Smooth muscle cell (in vitro differentiated cells): ENCODE data around the gene CSNK1G1. TPM values are rescaled to one million over a fixed set of nuclear protein-coding genes. Genes with fewer than 3 reads are reported as not detected.

Experiments
- DNase-seq: peaks from one replicate; lab custom pipeline; 2025; ENCODE audit not compliant: unreplicated experiment; lab: John Stamatoyannopoulos, UW
- H2AFZ ChIP-seq: fragments of 200-600 bp; sonication (generic); 2 replicates; pipeline ENCODE4 v1.6.0; 2016; ENCODE audit warnings: antibody characterized with exemption, low read depth, mild to moderate bottlenecking
- H3F3A ChIP-seq: fragments of 200-600 bp; sonication (generic); 2 replicates; pipeline ENCODE4 v1.6.0; 2017; ENCODE audit warnings: antibody characterized with exemption, low read depth
- H3K27ac ChIP-seq: fragments of 200-600 bp; sonication (generic); 2 replicates; pipeline ENCODE4 v1.5.1; 2016; ENCODE audit warnings: low read depth, mild to moderate bottlenecking
- H3K27me3 ChIP-seq: fragments of 200-600 bp; sonication (generic); 2 replicates; pipeline ENCODE4 v1.6.1; 2016; ENCODE audit warnings: low read depth, mild to moderate bottlenecking
- H3K36me3 ChIP-seq: fragments of 200-600 bp; sonication (generic); 2 replicates; pipeline ENCODE4 v1.5.1; 2016; ENCODE audit warnings: low read depth
- H3K4me1 ChIP-seq: fragments of 200-600 bp; sonication (generic); 2 replicates; pipeline ENCODE4 v1.5.1; 2016; ENCODE audit warnings: low read depth
- H3K4me2 ChIP-seq: fragments of 200-600 bp; sonication (generic); 2 replicates; pipeline ENCODE4 v1.6.0; 2016; ENCODE audit warnings: mild to moderate bottlenecking
- H3K4me3 ChIP-seq: fragments of 200-600 bp; sonication (generic); 2 replicates; pipeline ENCODE4 v1.5.1; 2016; ENCODE audit warnings: mild to moderate bottlenecking
- H3K79me2 ChIP-seq: fragments of 200-600 bp; sonication (generic); 2 replicates; pipeline ENCODE4 v1.6.0; 2016; ENCODE audit warnings: low read depth, mild to moderate bottlenecking
- H3K9ac ChIP-seq: fragments of 200-600 bp; sonication (generic); 2 replicates; pipeline ENCODE4 v1.6.0; 2016; ENCODE audit warnings: low read depth
- H3K9me3 ChIP-seq: fragments of 200-600 bp; sonication (generic); replicated peaks from 2 replicates; pipeline ENCODE4 v1.5.1; 2016; ENCODE audit warnings: low read depth
- H4K20me1 ChIP-seq: fragments of 200-600 bp; sonication (generic); 2 replicates; pipeline ENCODE4 v1.6.0; 2016; ENCODE audit warnings: low read depth
- WGBS: methylation state at CpG from one replicate; pipeline ENCODE4 v1.1.7; 2016; ENCODE audit warnings: low lambda C conversion rate; 5-methylcytosine and 5-hydroxymethylcytosine counted together
- polyA plus RNA-seq: library from polyadenylated mRNA; unstranded; fragments of >200 nt; fragmentation: Nextera tagmentation; extraction: Ambion mirVana; gene quantifications from 2 replicates; pipeline ENCODE4 v1.2.1, GENCODE V29; 2016
- total RNA-seq: library from RNA; depleted of rRNA; stranded (reverse); fragments of >200 nt; gene quantifications from 2 replicates; pipeline ENCODE4 v1.2.3, GENCODE V29; 2014
- TF ChIP-seq, protein P1 (sequence below): fragments of 200-600 bp; sonication (generic); IDR thresholded peaks from 2 replicates; pipeline ENCODE4 v1.5.1; 2017; ENCODE audit warnings: borderline replicate concordance, mild to moderate bottlenecking, antibody characterized with exemption; ENCODE audit not compliant: insufficient read depth, poor library complexity, severe bottlenecking

CSNK1G1 gene
- total and polyA plus RNA-seq, 2 experiments from 2014 or later = 12.8 to 23.2 TPM

DNA sequence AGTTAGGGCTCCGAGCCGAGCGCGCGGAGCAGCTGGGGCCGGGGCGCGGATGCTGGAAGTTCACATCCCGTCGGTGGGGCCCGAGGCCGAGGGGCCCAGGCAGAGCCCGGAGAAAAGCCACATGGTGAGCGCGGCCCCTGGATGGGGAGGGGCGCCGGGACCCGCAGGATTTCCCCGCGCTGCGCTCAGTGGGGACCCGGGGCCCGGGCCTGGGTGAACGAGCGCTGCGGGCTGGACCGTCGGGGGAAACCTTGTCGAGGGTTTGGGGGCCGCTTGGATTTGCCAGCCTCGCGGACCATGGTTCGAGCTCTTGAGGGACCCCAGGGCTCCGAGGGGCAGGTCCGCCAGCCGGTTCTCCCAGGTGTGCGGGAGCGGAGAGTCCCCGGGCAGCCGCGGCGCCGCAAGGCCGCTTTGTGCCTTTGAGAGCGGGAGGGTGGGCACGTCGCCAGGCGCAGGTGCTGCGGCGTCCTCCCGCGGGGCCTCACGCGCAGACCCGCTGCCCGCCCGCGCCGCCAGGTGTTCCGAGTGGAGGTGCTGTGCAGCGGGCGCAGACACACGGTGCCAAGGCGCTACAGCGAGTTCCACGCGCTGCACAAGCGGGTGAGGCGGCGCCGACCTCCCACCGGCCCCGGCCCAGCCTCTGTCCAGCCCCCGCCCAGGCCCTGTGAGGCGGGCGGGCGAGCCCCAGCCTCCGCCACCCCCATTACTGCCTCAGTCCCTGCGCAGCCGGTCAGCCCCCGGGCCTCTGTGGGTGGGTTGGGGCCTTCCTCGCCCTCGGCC lies 204.1 kb downstream of the CSNK1G1 start, which contains the start of gene SNX22:
Gene SNX22 (plus strand): TSS at position 5 of the 780 bp plus-strand sequence. CDS start 45 bp downstream, at position 50.
- no peak for DNase-seq
- Histone ChIP-seq H3F3A (peaks cover 34% of the 10 kb centered on the region), H2AFZ (no peak within 1 kb of the TSS), H3K4me3 (peak within 1 kb of the TSS; percentile 55), H4K20me1 (peaks cover 42% of the 10 kb centered on the region), H3K9ac (no peak within 1 kb of the TSS), H3K79me2 (no peaks in the 10 kb centered on the region), H3K4me1 (peaks cover 7% of the 10 kb centered on the region), H3K9me3 (no peaks in the 10 kb centered on the region), H3K27ac (no peak within 1 kb of the TSS), H3K27me3 (peaks cover 22% of the 10 kb centered on the region), H3K4me2 (peak within 1 kb of the TSS; percentile 94), H3K36me3 (no peaks in the 10 kb centered on the region)
- 1% methylated on average over 56 of the region's 83 CpGs for WGBS
- TF ChIP-seq, protein P1, sequence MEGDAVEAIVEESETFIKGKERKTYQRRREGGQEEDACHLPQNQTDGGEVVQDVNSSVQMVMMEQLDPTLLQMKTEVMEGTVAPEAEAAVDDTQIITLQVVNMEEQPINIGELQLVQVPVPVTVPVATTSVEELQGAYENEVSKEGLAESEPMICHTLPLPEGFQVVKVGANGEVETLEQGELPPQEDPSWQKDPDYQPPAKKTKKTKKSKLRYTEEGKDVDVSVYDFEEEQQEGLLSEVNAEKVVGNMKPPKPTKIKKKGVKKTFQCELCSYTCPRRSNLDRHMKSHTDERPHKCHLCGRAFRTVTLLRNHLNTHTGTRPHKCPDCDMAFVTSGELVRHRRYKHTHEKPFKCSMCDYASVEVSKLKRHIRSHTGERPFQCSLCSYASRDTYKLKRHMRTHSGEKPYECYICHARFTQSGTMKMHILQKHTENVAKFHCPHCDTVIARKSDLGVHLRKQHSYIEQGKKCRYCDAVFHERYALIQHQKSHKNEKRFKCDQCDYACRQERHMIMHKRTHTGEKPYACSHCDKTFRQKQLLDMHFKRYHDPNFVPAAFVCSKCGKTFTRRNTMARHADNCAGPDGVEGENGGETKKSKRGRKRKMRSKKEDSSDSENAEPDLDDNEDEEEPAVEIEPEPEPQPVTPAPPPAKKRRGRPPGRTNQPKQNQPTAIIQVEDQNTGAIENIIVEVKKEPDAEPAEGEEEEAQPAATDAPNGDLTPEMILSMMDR = no peak

DNA sequence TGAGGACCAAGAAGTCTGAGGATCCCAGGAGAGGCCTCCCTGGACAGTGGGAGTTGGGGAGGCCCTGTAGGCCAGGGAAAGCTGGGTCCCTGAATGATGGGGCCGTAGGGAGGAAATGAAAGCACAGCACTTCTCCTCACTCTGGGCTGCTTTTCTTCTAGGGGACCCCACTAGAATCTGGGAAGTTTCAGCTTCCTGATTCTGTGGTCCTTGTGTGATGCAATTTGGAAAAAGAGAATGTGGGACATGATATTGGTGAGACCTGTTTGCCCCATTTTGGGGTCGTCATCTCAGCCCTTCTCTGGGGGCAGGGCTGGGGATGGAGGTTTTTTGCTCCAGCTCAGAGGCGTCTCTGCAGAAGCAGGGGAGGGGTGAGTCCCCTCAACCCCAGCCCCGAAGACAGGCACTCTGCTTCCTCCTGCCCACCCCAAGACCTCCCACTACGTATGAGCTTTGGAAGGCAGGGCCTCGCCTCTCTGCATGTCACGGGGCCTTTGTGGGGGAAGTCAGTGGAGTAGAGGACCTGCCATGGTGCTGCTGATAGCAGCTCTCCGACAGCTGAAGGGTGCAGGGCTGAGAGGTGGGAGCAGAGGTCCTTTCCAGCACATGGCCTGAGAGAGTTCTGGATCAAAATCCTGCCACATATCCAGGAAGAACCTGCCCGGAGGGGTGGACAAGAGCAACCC lies 205.9 kb downstream of the CSNK1G1 start:
- H3K4me2 ChIP-seq = no peak overlapping the region
- 87% methylated on average over 9 of the region's 9 CpGs for WGBS
- TF ChIP-seq, protein P1 = no peak

DNA sequence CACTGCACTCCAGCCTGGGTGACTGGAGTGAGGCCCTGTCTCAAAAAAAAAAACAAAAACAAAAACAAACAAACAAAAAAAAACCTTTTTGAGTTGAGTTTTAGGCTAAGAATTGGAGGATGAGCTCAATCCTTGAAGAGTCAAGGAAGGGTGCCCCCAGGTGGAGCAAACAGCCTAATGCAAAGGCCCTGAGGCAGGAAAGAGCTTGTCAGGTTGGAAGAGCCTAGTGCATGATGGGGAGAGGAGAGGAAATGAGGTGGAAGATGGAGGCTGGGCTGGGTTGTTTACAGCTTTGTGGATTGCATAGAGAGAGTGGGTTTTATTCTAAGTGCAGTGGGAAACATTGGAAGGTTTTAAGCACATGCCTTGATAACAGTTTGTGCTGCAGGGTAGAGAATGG lies 206.5 kb downstream of the CSNK1G1 start:
- H3K4me3 ChIP-seq = no peak overlapping the region
- H3K27me3 ChIP-seq = peaks cover 22% of the 10 kb centered on the region
- TF ChIP-seq, protein P1 = no peak
- peaks cover 20% of the 10 kb centered on the region for H4K20me1 ChIP-seq
- H3K79me2 ChIP-seq = no peaks in the 10 kb centered on the region
- H3K27ac ChIP-seq = no peak overlapping the region
- no peaks in the 10 kb centered on the region for H3K9me3 ChIP-seq
- DNase-seq = no peak
- H3F3A ChIP-seq = peaks cover 13% of the 10 kb centered on the region
- H2AFZ ChIP-seq = no peak overlapping the region
- no peak overlapping the region for H3K9ac ChIP-seq
- peaks cover 7% of the 10 kb centered on the region for H3K4me1 ChIP-seq
- no peak overlapping the region for H3K4me2 ChIP-seq
- H3K36me3 ChIP-seq = no peaks in the 10 kb centered on the region

More for the DNA sequence above, 205.9 kb downstream of the CSNK1G1 start:
- DNase-seq = no peak
- Histone ChIP-seq H4K20me1 (peaks cover 23% of the 10 kb centered on the region), H3K27me3 (peaks cover 22% of the 10 kb centered on the region), H3K4me1 (peaks cover 7% of the 10 kb centered on the region), H3K4me3 (no peak overlapping the region), H3K36me3 (no peaks in the 10 kb centered on the region), H3K9me3 (no peaks in the 10 kb centered on the region), H3K9ac (no peak overlapping the region), H3F3A (peaks cover 15% of the 10 kb centered on the region), H2AFZ (no peak overlapping the region), H3K79me2 (no peaks in the 10 kb centered on the region), H3K27ac (no peak overlapping the region)
